H1 (cell line): ENCODE measurements around the gene SUSD1. TPM values are rescaled to one million over a fixed set of nuclear protein-coding genes. Genes with fewer than 3 reads are reported as not detected.

Experiments used
- CTCF ChIA-PET: fragments of 300-600 bp; sonication (Branson Sonifier 250); formaldehyde crosslinking; loops from one replicate; lab custom pipeline; 2021; ENCODE audit not compliant: partially characterized antibody; lab: Charles Lee
- POLR2A ChIA-PET: fragments of 300-600 bp; sonication (Branson Sonifier 250); formaldehyde crosslinking; loops from one replicate; lab custom pipeline; 2021; ENCODE audit warnings: inconsistent platforms; ENCODE audit not compliant: partially characterized antibody; lab: Charles Lee
- DNase-seq, 2 experiments: peaks; one replicate each; pipeline versions ENCODE4 v3.0.0 to v3.0.0-alpha.2; 2010 to 2022; ENCODE audit warnings: low spot score in 2 of 2, low read depth in 1 of 2, mixed read lengths in 1 of 2
- FAIRE-seq: peaks from 2 replicates; lab custom pipeline; 2011; peaks lifted over from hg19 to GRCh38; lab: Jason Lieb, UNC
- H2AFZ ChIP-seq: 2 replicates; pipeline ENCODE4 v1.8.1; 2012; ENCODE audit warnings: low read length, inconsistent platforms
- H2AK5ac ChIP-seq: 2 replicates; pipeline ENCODE4 v1.6.1; 2013; ENCODE audit warnings: low read depth, low read length
- H2BK120ac ChIP-seq: replicated peaks from 2 replicates; pipeline ENCODE3; 2013; ENCODE audit warnings: low read depth, low read length, inconsistent platforms
- H2BK12ac ChIP-seq: 2 replicates; pipeline ENCODE4 v1.6.1; 2013; ENCODE audit warnings: low read depth, low read length
- H2BK15ac ChIP-seq: 2 replicates; pipeline ENCODE4 v1.6.1; 2013; ENCODE audit warnings: low read length
- H2BK20ac ChIP-seq: 2 replicates; pipeline ENCODE4 v1.6.1; 2013; ENCODE audit warnings: low read length
- H2BK5ac ChIP-seq: 2 replicates; pipeline ENCODE4 v1.6.1; 2013; ENCODE audit warnings: low read depth, low read length
- H3K14ac ChIP-seq: 2 replicates; pipeline ENCODE4 v1.6.1; 2013; ENCODE audit warnings: inconsistent platforms; ENCODE audit not compliant: insufficient read length
- H3K18ac ChIP-seq: 2 replicates; pipeline ENCODE4 v1.6.1; 2013; ENCODE audit warnings: low read length; ENCODE audit errors: extremely low read depth
- H3K23ac ChIP-seq: 2 replicates; pipeline ENCODE4 v1.6.1; 2013; ENCODE audit warnings: inconsistent platforms; ENCODE audit not compliant: insufficient read length
- H3K23me2 ChIP-seq: 2 replicates; pipeline ENCODE4 v1.6.1; 2013; ENCODE audit warnings: low read depth, low read length
- H3K27ac ChIP-seq: 2 replicates; pipeline ENCODE4 v1.6.1; 2011; ENCODE audit warnings: low read depth, low read length, inconsistent platforms
- H3K27me3 ChIP-seq, 4 experiments: replicated peaks in 1 of 4; 1 replicate in 1 of 4; 2 replicates in 3 of 4; pipeline versions ENCODE4 v1.6.1 to v1.8.1; 2011 to 2013; ENCODE audit warnings: low read length in 3 of 4, mild to moderate bottlenecking in 3 of 4, inconsistent platforms in 2 of 4, mixed read lengths in 2 of 4, moderate library complexity in 1 of 4; ENCODE audit not compliant: control insufficient read depth in 3 of 4, insufficient read depth in 3 of 4; ENCODE audit errors: extremely low read depth in 1 of 4
- H3K36me3 ChIP-seq, 4 experiments: 2 replicates each; pipeline versions ENCODE4 v1.6.1 to v1.8.1; 2011 to 2013; ENCODE audit warnings: mild to moderate bottlenecking in 4 of 4, low read length in 3 of 4, moderate library complexity in 2 of 4, control low read depth in 1 of 4, inconsistent platforms in 1 of 4; ENCODE audit not compliant: insufficient read depth in 4 of 4, control insufficient read depth in 2 of 4
- H3K4ac ChIP-seq: replicated peaks from 2 replicates; pipeline ENCODE3; 2013; ENCODE audit warnings: low read length, low read depth, mixed read lengths, inconsistent platforms; ENCODE audit not compliant: insufficient read length
- H3K4me1 ChIP-seq, 4 experiments: replicated peaks in 1 of 4; 1 replicate in 1 of 4; 2 replicates in 3 of 4; pipeline versions ENCODE4 v1.6.1 to v1.8.1; 2011 to 2013; ENCODE audit warnings: low read length in 3 of 4, inconsistent platforms in 2 of 4, mixed read lengths in 1 of 4; ENCODE audit not compliant: insufficient read depth in 4 of 4, control insufficient read depth in 3 of 4
- H3K4me2 ChIP-seq, 2 experiments: 2 replicates each; pipeline versions ENCODE4 v1.6.1 to v1.8.1; 2011 to 2013; ENCODE audit warnings: low read depth in 2 of 2, low read length in 2 of 2, control low read depth in 1 of 2, inconsistent platforms in 1 of 2, mild to moderate bottlenecking in 1 of 2; ENCODE audit not compliant: insufficient read depth in 1 of 2
- H3K4me3 ChIP-seq, 4 experiments: fragments of 200-600, 300-600 bp in 1 of 4; sonication (generic), shearing (Covaris generic), sonication (Bioruptor Twin) in 1 of 4; 2 replicates each; pipeline versions ENCODE4 v1.5.1 to v1.8.1; 2011 to 2016; ENCODE audit warnings: low read length in 4 of 4, low read depth in 3 of 4, control low read depth in 2 of 4, inconsistent platforms in 2 of 4, mild to moderate bottlenecking in 2 of 4, mixed read lengths in 1 of 4, moderate library complexity in 1 of 4; ENCODE audit not compliant: insufficient read depth in 2 of 4; ENCODE audit errors: extremely low read depth in 1 of 4
- H3K56ac ChIP-seq: replicated peaks from 2 replicates; pipeline ENCODE3; 2013; ENCODE audit warnings: low read depth, mild to moderate bottlenecking, mixed read lengths, low read length, inconsistent platforms; ENCODE audit not compliant: insufficient read length
- H3K79me1 ChIP-seq: 2 replicates; pipeline ENCODE4 v1.6.1; 2013; ENCODE audit warnings: low read depth, low read length, control low read depth
- H3K79me2 ChIP-seq, 2 experiments: 2 replicates each; pipeline versions ENCODE4 v1.6.1 to v1.8.1; 2012 to 2013; ENCODE audit warnings: low read length in 2 of 2, mild to moderate bottlenecking in 2 of 2, inconsistent platforms in 1 of 2; ENCODE audit not compliant: insufficient read depth in 2 of 2, control insufficient read depth in 1 of 2
- H3K9ac ChIP-seq, 4 experiments: replicated peaks in 1 of 4; 1 replicate in 1 of 4; 2 replicates in 3 of 4; pipeline versions ENCODE4 v1.6.1 to v1.8.1; 2011 to 2013; ENCODE audit warnings: low read depth in 3 of 4, low read length in 3 of 4, control low read depth in 2 of 4, mild to moderate bottlenecking in 2 of 4, moderate library complexity in 2 of 4, inconsistent platforms in 1 of 4; ENCODE audit errors: extremely low read depth in 1 of 4
- H3K9me3 ChIP-seq, 2 experiments: 2 replicates each; pipeline versions ENCODE4 v1.6.1 to v1.8.1; 2012 to 2013; ENCODE audit warnings: mild to moderate bottlenecking in 2 of 2, moderate library complexity in 2 of 2, control low read depth in 1 of 2, inconsistent platforms in 1 of 2, low read depth in 1 of 2, low read length in 1 of 2, mixed read lengths in 1 of 2; ENCODE audit not compliant: insufficient read depth in 2 of 2
- H4K20me1 ChIP-seq, 2 experiments: replicated peaks in 1 of 2; 2 replicates each; pipeline versions ENCODE3 to v1.8.1; 2011 to 2013; ENCODE audit warnings: inconsistent platforms in 2 of 2, low read length in 2 of 2, mild to moderate bottlenecking in 1 of 2; ENCODE audit not compliant: insufficient read depth in 2 of 2, control insufficient read depth in 1 of 2
- H4K5ac ChIP-seq: 2 replicates; pipeline ENCODE4 v1.6.1; 2013; ENCODE audit warnings: low read length, low read depth, mixed read lengths, inconsistent platforms; ENCODE audit not compliant: insufficient read length
- H4K8ac ChIP-seq: 2 replicates; pipeline ENCODE4 v1.8.0; 2013; ENCODE audit warnings: mild to moderate bottlenecking, moderate library complexity, low read length, inconsistent platforms; ENCODE audit not compliant: insufficient read depth; ENCODE audit errors: extremely low read depth
- H4K91ac ChIP-seq: replicated peaks from 2 replicates; pipeline ENCODE3; 2013; ENCODE audit warnings: low read length, mixed read lengths, inconsistent platforms; ENCODE audit not compliant: insufficient read length
- ASH2L ChIP-seq: fragments of 200-600, 300-600 bp; sonication (generic); IDR thresholded peaks from one replicate; pipeline ENCODE4 v1.7.1; 2017; ENCODE audit warnings: low read length
- JUND ChIP-seq: IDR thresholded peaks from 2 replicates; pipeline ENCODE4 v1.6.1; 2011; ENCODE audit warnings: mild to moderate bottlenecking, improper control_type of control experiment, low read length
- SIX5 ChIP-seq: IDR thresholded peaks from 2 replicates; pipeline ENCODE4 v1.6.1; 2011; ENCODE audit warnings: mild to moderate bottlenecking, low read depth, low read length
- WGBS, 2 experiments: shearing (Covaris generic) in 1 of 2; methylation state at CpG; one replicate each; pipeline versions ENCODE4 v1.1.6 to v1.1.7; 2013 to 2015; ENCODE audit warnings: low lambda C conversion rate in 2 of 2, mixed read lengths in 2 of 2, inconsistent platforms in 1 of 2, low coverage in 1 of 2, missing lambda C conversion rate in 1 of 2; ENCODE audit not compliant: insufficient replicate concordance in 2 of 2, insufficient coverage in 1 of 2, insufficient read length in 1 of 2; ENCODE audit errors: extremely low coverage in 1 of 2, missing lambda C conversion rate in 1 of 2; 5-methylcytosine and 5-hydroxymethylcytosine counted together
- polyA plus RNA-seq, 7 experiments: library from polyadenylated mRNA; depleted of rRNA in 3 of 7; stranded (reverse) in 5 of 7; unstranded in 2 of 7; fragments of >200 nt in 5 of 7; fragments of 200-250 nt in 2 of 7; gene quantifications; 1 replicate in 5 of 7; 2 replicates in 1 of 7; 4 replicates in 1 of 7; pipeline versions ENCODE4 v1.2.1 to v1.2.3, GENCODE V29; 2011 to 2013; ENCODE audit warnings: missing spikeins in 2 of 7, mixed read lengths in 2 of 7
- total RNA-seq: library from RNA; stranded (reverse); fragmentation: NEBNext Ultra II Directional; extraction: Animal tissue kit (Norgen Biotek cat#: 25700); gene quantifications from 2 replicates; pipeline ENCODE4 v1.2.1, GENCODE V29; 2021
- TF ChIP-seq, protein P1 (sequence below), 3 experiments: IDR thresholded peaks; 1 replicate in 2 of 3; 2 replicates in 1 of 3; pipeline versions ENCODE4 v1.5.1 to v1.6.1; 2011; ENCODE audit warnings: low read length in 3 of 3, mild to moderate bottlenecking in 3 of 3, inconsistent platforms in 2 of 3, low read depth in 1 of 3, moderate library complexity in 1 of 3; ENCODE audit not compliant: insufficient read depth in 1 of 3; ENCODE audit errors: control extremely low read depth in 1 of 3

The SUSD1 gene
- total and polyA plus RNA-seq, 2 of the 8 experiments (the other 6 are each of a cell fraction or from before 2014, with no cell fraction given), result 2.8 to 7.2 TPM

GRCh38 chr9:112104901-112105300 lies 70.2 kb downstream of the SUSD1 start:
- Histone ChIP-seq H3K23me2 (no peaks in the 10 kb centered on the region), H3K4me3 (no peak overlapping the region), H4K91ac (no peak overlapping the region), H4K20me1 (no peaks in the 10 kb centered on the region), H3K18ac (no peak overlapping the region), H3K27me3 (no peaks in the 10 kb centered on the region), H3K4me1 (no peaks in the 10 kb centered on the region), H3K27ac (no peak overlapping the region), H2BK20ac (no peak overlapping the region), H3K4me2 (no peak overlapping the region), H3K4ac (no peak overlapping the region), H2BK12ac (no peak overlapping the region), H2AK5ac (no peak overlapping the region), H3K14ac (no peak overlapping the region), H3K9ac (no peak overlapping the region), H2BK120ac (no peak overlapping the region), H2BK5ac (no peak overlapping the region), H2AFZ (no peak overlapping the region), H3K36me3 (no peaks in the 10 kb centered on the region), H4K5ac (no peak overlapping the region), H3K9me3 (no peaks in the 10 kb centered on the region), H3K79me1 (no peaks in the 10 kb centered on the region), H3K79me2 (no peaks in the 10 kb centered on the region), H4K8ac (no peak overlapping the region), H2BK15ac (no peak overlapping the region), H3K23ac (no peak overlapping the region), H3K56ac (no peak overlapping the region)
- no peak for DNase-seq
- WGBS, 2 experiments, result 83% methylated on average over 4 of the region's 4 CpGs; no CpG with 5 or more reads in 1 of the 2 experiments
- TF ChIP-seq ASH2L, result no peak
- TF ChIP-seq JUND, result no peak
- TF ChIP-seq, protein P1, sequence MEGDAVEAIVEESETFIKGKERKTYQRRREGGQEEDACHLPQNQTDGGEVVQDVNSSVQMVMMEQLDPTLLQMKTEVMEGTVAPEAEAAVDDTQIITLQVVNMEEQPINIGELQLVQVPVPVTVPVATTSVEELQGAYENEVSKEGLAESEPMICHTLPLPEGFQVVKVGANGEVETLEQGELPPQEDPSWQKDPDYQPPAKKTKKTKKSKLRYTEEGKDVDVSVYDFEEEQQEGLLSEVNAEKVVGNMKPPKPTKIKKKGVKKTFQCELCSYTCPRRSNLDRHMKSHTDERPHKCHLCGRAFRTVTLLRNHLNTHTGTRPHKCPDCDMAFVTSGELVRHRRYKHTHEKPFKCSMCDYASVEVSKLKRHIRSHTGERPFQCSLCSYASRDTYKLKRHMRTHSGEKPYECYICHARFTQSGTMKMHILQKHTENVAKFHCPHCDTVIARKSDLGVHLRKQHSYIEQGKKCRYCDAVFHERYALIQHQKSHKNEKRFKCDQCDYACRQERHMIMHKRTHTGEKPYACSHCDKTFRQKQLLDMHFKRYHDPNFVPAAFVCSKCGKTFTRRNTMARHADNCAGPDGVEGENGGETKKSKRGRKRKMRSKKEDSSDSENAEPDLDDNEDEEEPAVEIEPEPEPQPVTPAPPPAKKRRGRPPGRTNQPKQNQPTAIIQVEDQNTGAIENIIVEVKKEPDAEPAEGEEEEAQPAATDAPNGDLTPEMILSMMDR (IDR thresholded peaks at IDR 0.05; ENCODE audit: control extremely low read depth in 1 of 3, insufficient read depth in 1 of 3, low read depth in 1 of 3, low read length in 3 of 3), result no peak
- no peak for TF ChIP-seq SIX5
- no peak for FAIRE-seq
- ChIA-PET POLR2A (no interaction called here), CTCF (interaction anchor here (1.0 kb wide), 1 partner anchor 262 kb away, joined by 4 read pairs; no protein-coding TSS in a partner anchor)
